SK-N-MC (cell line): ENCODE data around the gene TRMT2A.
A peak's percentile ranks its signal among the peaks of the same experiment; 100 is the strongest.
"Not testable (repeated sequence)": the region's sequence is repeated elsewhere in the genome, so short reads cannot be mapped to it uniquely, and the experiment has no call there.

Experiments used
- DNase-seq: peaks from one replicate; pipeline ENCODE4 v3.0.0-alpha.2; 2011; ENCODE audit warnings: low read depth, low spot score
- H3K27ac ChIP-seq: fragments of 200-600 bp; sonication (generic); 2 replicates; pipeline ENCODE4 v1.5.1; 2016; ENCODE audit warnings: mixed run types
- H3K36me3 ChIP-seq: fragments of 200-600 bp; sonication (generic); 2 replicates; pipeline ENCODE4 v1.6.1; 2017; ENCODE audit warnings: antibody characterized with exemption, low read length, mixed read lengths; ENCODE audit not compliant: insufficient read depth
- H3K4me3 ChIP-seq: fragments of 200-600 bp; sonication (generic); 2 replicates; pipeline ENCODE4 v1.5.1; 2016
- H3K9ac ChIP-seq: fragments of 200-600 bp; sonication (generic); 2 replicates; pipeline ENCODE4 v1.8.0; 2017; ENCODE audit warnings: mixed run types, mixed read lengths; ENCODE audit not compliant: insufficient read length
- H3K9me3 ChIP-seq: fragments of 200-600 bp; sonication (generic); 2 replicates; pipeline ENCODE4 v1.6.1; 2017; ENCODE audit warnings: low read depth, mild to moderate bottlenecking, antibody characterized with exemption, low read length, moderate library complexity, mixed read lengths
- EZH2 ChIP-seq: fragments of 200-600 bp; sonication (generic); IDR thresholded peaks from one replicate; pipeline ENCODE4 v1.6.1; 2017; ENCODE audit warnings: antibody characterized with exemption
- FOXP2 ChIP-seq: optimal IDR thresholded peaks from 2 replicates; pipeline ENCODE3; 2011; ENCODE audit warnings: mild to moderate bottlenecking, moderate library complexity; ENCODE audit not compliant: insufficient read depth; ENCODE audit errors: extremely low read length, control extremely low read depth
- POLR2AphosphoS5 ChIP-seq: IDR thresholded peaks from 2 replicates; pipeline ENCODE4 v1.6.1; 2012; ENCODE audit warnings: mild to moderate bottlenecking, low read depth, low read length, borderline replicate concordance

Gene TRMT2A, protein sequence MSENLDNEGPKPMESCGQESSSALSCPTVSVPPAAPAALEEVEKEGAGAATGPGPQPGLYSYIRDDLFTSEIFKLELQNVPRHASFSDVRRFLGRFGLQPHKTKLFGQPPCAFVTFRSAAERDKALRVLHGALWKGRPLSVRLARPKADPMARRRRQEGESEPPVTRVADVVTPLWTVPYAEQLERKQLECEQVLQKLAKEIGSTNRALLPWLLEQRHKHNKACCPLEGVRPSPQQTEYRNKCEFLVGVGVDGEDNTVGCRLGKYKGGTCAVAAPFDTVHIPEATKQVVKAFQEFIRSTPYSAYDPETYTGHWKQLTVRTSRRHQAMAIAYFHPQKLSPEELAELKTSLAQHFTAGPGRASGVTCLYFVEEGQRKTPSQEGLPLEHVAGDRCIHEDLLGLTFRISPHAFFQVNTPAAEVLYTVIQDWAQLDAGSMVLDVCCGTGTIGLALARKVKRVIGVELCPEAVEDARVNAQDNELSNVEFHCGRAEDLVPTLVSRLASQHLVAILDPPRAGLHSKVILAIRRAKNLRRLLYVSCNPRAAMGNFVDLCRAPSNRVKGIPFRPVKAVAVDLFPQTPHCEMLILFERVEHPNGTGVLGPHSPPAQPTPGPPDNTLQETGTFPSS

DNA sequence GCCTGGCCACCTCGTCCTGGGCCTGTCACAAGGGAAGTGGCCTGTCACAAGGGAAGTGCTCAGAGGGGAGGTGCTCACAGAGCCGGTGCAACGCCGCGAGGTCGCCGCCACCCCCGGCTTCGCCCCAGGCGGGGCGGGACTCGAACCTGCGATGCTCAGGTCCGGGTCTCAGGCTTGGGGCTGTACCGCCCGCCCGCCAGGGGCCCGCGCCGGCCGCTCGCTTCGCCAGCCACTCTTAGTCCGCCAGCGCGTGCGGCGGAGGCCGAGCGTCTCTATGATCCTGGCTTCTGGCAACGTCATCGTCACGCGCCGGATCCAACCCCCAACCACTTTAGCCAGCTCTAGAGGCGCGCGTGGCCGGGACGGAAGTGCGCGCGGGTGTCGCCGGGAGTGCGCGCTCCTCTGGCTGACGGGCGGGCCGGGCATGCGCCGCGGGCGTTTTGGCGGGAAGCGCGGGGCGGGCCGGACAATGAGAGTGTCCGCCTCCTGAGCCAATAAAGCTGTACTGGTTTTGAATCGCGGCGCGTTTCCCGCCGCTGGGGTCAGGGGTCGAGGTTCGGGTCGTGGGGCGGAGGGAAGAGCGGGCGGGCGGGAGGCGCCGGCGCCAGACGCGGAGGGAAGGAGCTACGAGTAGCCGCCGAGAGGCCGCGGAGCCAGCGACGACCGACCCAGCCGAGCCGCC lies at the start of gene TRMT2A:
TRMT2A (minus strand) TSS at position 276 of the 682 bp plus-strand sequence. CDS start 320 bp downstream, outside the sequence.
- Histone ChIP-seq H3K27ac (peak within 1 kb of the TSS; percentile 89), H3K9ac (peak within 1 kb of the TSS; percentile 99), H3K36me3 (peaks cover 80% of the 10 kb centered on the region), H3K4me3 (peak within 1 kb of the TSS; percentile 100), H3K9me3 (no peaks in the 10 kb centered on the region)
- TF ChIP-seq POLR2AphosphoS5, result peak; percentile 55
- TF ChIP-seq FOXP2, result no peak
- no peak for TF ChIP-seq EZH2
- peak; percentile 88 for DNase-seq

DNA sequence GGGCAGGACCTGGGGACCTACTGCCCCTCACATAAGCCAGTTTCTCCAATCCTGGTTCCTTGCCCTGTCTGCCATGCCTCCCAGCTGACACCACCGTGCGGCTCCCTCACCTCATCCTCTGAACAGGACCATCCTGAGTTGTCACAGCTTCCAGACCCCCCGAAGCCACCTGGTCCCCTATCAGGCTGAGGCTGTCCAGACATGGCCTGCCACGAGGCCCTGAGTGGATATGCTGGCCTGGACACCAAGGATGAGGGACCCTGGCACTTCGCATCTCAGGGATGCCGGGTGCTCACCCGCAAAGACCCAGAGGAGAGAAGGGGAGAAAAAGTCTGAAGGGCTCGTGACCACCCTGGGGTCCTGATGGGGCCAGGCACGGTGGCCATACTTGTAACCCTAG lies 49.7 kb upstream of the TRMT2A start:
- no peaks in the 10 kb centered on the region for H3K9me3 ChIP-seq

DNA sequence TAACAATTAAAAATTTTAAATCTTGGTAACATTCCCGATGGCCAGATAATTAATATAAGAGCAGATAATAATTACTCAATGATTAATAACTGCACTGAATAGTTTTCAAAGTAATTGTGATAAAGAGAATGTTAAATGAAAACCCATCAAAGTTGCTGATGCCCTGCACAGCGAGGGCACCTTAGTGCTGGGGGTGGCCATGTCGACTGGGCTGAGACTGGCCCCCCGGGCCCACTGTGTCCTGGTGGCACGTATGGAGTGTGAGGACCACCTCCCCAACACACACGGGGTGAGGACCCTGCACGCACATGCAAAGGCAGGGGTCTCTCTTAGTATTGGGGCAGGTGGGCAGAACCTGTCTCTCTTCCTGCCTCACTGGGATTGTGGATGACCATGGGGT lies 48.9 kb upstream of the TRMT2A start:
- DNase-seq, result no peak
- H3K36me3 ChIP-seq, result no peaks in the 10 kb centered on the region
- no peak overlapping the region for H3K4me3 ChIP-seq
- H3K9me3 ChIP-seq, result no peaks in the 10 kb centered on the region
- no peak overlapping the region for H3K9ac ChIP-seq
- TF ChIP-seq FOXP2 (no peak), EZH2 (no peak), POLR2AphosphoS5 (no peak)
- H3K27ac ChIP-seq, result no peak overlapping the region

More for the DNA sequence above, 49.7 kb upstream of the TRMT2A start:
- Histone ChIP-seq H3K36me3 (no peaks in the 10 kb centered on the region), H3K27ac (no peak overlapping the region), H3K9ac (no peak overlapping the region), H3K4me3 (no peak overlapping the region)
- TF ChIP-seq POLR2AphosphoS5 (no peak), FOXP2 (no peak), EZH2 (no peak)
- DNase-seq, result no peak

DNA sequence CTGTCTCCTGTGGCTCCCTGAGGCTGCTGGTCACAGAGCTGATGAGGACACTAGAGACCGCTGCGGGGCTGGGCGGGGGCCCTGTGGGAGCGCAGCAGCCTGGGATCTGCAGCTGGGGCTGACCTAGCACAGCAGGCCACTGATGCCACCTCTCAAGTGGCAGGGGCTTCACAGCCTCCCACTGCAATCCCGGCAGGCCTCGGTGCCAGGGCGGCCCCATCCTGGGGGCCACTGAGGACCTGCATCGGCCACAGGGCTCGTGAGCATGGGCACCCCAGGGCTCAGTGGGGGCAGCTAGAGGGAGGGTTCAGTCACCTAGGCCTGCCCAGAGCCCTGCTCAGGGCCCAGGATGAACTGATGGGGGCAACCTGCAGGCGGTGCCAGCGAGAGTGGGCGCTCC lies 48.4 kb upstream of the TRMT2A start:
- no peaks in the 10 kb centered on the region for H3K36me3 ChIP-seq
- no peaks in the 10 kb centered on the region for H3K9me3 ChIP-seq
- H3K9ac ChIP-seq, result no peak overlapping the region
- DNase-seq, result no peak
- no peak overlapping the region for H3K27ac ChIP-seq
- H3K4me3 ChIP-seq, result no peak overlapping the region
- TF ChIP-seq FOXP2, result no peak
- TF ChIP-seq POLR2AphosphoS5, result no peak

DNA sequence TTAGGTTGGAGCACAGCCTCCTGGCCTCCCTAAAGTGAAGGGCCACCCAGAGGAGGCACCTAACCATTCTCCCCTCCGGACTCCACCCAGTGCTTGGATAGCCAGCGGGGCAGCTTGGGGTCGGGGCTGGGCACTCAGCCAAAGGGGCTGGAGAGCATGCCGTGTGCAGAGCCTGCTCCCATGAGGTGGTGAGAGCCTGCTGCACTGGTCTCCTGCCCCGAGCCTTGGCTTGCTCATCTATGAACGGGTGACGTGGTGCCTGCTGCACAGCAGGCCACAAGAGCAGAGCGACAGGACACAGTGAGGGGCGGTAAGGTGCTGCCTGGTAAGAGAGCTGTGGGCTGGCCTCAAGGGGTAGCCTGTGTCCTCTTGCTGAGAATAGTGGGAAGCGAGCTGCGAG lies 47.8 kb upstream of the TRMT2A start:
- H3K27ac ChIP-seq, result no peak overlapping the region
- no peaks in the 10 kb centered on the region for H3K9me3 ChIP-seq
- DNase-seq, result no peak
- TF ChIP-seq FOXP2 (no peak), POLR2AphosphoS5 (no peak), EZH2 (no peak)
- H3K36me3 ChIP-seq, result no peaks in the 10 kb centered on the region
- H3K9ac ChIP-seq, result no peak overlapping the region
- H3K4me3 ChIP-seq, result no peak overlapping the region

DNA sequence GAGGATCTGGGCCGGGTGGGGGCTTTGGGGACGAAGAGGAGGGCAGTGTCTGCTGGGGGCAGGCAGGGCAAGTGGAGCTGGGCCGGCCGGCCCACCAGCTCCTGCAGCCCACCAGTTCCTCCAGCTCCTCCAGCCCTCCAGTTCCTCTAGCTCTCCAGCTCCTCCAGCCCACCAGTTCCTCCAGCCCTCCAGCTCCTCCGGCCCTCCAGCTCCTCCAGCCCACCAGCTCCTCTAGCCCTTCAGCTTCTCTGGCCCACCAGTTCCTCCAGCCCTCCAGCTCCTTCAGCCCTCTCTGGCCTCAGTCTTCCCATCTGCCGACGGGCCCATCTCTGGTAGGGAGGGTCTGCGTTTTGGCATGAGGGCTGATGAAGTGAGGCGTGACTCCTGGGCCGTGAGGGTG lies 43.0 kb upstream of the TRMT2A start:
- H3K9me3 ChIP-seq, result no peaks in the 10 kb centered on the region
- no peak overlapping the region for H3K9ac ChIP-seq
- H3K36me3 ChIP-seq, result no peaks in the 10 kb centered on the region
- H3K4me3 ChIP-seq, result no peak overlapping the region
- H3K27ac ChIP-seq, result no peak overlapping the region
- TF ChIP-seq POLR2AphosphoS5 (no peak), EZH2 (no peak), FOXP2 (no peak)
- no peak for DNase-seq

DNA sequence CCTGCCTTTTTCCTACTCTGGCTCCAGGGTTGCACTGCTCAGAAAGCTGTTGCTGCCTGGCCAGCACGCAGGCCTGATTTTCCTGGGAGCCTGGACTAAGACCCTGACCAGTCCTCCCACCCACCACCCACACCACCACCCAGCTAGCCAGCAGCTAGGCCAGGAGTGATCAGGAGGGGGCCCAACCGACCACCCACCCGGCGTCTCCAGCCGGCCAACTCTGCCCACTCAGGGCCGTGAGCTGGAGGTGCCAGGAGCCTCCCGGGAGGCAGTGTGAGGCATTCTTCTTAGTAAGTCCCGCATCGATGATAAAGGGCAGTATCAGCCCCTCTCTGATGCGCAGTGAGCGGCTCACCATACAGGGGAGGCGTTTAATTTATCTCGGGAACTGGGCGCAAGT lies 42.5 kb upstream of the TRMT2A start:
- not testable (repeated sequence) for H3K27ac ChIP-seq, H3K4me3 ChIP-seq, H3K9ac ChIP-seq, DNase-seq, H3K9me3 ChIP-seq, H3K36me3 ChIP-seq

DNA sequence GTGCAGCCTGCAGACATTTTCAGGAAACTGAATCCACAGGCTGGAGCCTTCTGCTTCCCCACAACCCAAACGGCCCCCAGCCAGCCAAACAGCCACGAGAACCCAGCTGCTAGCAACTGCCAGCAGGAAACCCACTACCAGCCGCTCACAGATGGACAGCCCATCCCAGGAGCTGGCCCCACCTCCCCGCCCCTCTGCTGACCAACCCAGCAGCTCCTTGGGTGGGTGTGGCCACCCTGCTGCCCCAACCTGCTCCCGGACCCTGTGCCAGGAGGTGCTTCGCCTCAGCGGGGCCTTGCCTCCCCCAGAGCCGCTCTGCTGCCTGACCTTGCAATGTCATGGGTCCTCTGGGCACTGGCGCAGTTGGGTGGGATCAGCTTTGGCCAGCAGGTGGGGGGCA lies 42.0 kb upstream of the TRMT2A start:
- no peak overlapping the region for H3K9ac ChIP-seq
- no peak overlapping the region for H3K4me3 ChIP-seq
- no peak for TF ChIP-seq POLR2AphosphoS5

More for the DNA sequence above, 42.0 kb upstream of the TRMT2A start:
- no peaks in the 10 kb centered on the region for H3K36me3 ChIP-seq
- no peaks in the 10 kb centered on the region for H3K9me3 ChIP-seq
- DNase-seq, result no peak
- H3K27ac ChIP-seq, result no peak overlapping the region
